Spleen (tissue), 7 donors: ENCODE results near the gene MICAL3.

Experiments
- CTCF ChIP-seq, 11 experiments: fragments of 200-600 bp in 7 of 11; fragments of 450-650 bp in 4 of 11; sonication (generic) in 4 of 11; IDR thresholded peaks in 8 of 11; conservative IDR thresholded peaks in 3 of 11; 1 replicate in 7 of 11; 2 replicates in 4 of 11; pipeline versions ENCODE4 v1.4.0 to v1.8.0; 2016 to 2021; ENCODE audit warnings: antibody characterized with exemption in 11 of 11, inconsistent platforms in 4 of 11, mild to moderate bottlenecking in 1 of 11
- POLR2A ChIP-seq, 3 donors: fragments of 450-650 bp; IDR thresholded peaks; one replicate each; pipeline ENCODE4 v1.5.1; 2017; ENCODE audit warnings: antibody characterized with exemption in 3 of 3, mild to moderate bottlenecking in 1 of 3
- donor health status: DM: no; HTN: no; CAD: no; lungs with moderate emphysema.
- donor health status: DM: no; HTN: no; CAD: no.
- donor health status: DM: no; HTN: no; CAD: no.

GRCh38 chr22:18013947-18014346 lies 10.4 kb downstream of the MICAL3 start:
- TF ChIP-seq CTCF (IDR thresholded peaks at IDR 0.05 in 8 of 11, conservative IDR thresholded peaks at IDR 0.05 in 3 of 11) (no peak), POLR2A (IDR thresholded peaks at IDR 0.05) (no peak)
